Measurements from ENCODE around the gene BRIX1. TPM values are rescaled to one million over a fixed set of nuclear protein-coding genes. Genes with fewer than 3 reads are reported as not detected.

BRIX1 gene
- total and polyA plus RNA-seq, 9 of the 15 experiments (the other 6 are each of a cell fraction or from before 2014, with no cell fraction given): 115 to 193 (median 159) TPM

DNA sequence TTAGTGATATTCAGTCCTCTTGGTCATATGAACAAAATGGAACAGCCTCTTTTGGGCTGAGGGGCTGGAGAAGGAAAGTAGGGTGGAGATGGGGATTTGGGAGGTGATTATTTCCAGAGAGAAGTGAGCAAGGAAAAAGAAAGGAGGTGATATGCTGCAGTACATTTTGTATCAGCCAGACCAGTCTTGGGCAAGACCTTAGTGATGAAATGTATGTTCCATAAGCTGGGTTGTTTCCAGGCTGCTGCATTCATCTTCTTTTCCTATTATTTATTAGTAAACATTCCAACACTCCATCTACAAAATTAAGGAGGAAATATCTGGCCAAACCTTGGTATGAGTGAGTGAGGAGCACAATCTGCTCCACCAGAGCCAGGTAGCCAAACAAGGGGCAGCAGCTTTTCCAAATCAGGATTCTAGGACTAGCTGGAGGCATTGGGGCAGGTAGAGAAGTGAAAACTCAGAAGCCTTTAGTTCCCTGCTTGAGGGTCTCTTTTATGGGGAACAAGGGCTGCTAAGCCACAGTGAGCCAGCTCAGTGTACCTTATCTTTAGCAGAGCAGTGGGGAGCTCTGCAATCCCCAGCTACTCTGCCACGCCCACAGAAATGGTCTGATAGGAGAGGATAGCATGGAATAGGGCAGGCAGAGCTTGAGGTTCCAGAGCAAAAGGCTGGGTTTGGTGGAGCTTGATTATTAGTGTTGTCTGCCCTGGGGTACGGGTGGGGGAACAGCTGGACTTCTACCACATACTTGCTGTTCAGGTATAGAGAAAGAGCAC, 19.7 kb upstream of the BRIX1 start (continued):
- TF ChIP-seq TCF3 (CRISPR knock-in tag; IDR thresholded peaks at IDR 0.05) (peak; percentile 75), MAZ (CRISPR knock-in tag; conservative IDR thresholded peaks at IDR 0.05 in 1 of 2, IDR thresholded peaks at IDR 0.05 in 1 of 2) (peak in 1 of 2 experiments; percentile 73; a peak in 1 of 4 replicates)
- TF ChIP-seq, protein P1, sequence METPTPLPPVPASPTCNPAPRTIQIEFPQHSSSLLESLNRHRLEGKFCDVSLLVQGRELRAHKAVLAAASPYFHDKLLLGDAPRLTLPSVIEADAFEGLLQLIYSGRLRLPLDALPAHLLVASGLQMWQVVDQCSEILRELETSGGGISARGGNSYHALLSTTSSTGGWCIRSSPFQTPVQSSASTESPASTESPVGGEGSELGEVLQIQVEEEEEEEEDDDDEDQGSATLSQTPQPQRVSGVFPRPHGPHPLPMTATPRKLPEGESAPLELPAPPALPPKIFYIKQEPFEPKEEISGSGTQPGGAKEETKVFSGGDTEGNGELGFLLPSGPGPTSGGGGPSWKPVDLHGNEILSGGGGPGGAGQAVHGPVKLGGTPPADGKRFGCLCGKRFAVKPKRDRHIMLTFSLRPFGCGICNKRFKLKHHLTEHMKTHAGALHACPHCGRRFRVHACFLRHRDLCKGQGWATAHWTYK (CRISPR knock-in tag; IDR thresholded peaks at IDR 0.05): peak; percentile 46; the same call in 1 of the 2 replicates

DNA sequence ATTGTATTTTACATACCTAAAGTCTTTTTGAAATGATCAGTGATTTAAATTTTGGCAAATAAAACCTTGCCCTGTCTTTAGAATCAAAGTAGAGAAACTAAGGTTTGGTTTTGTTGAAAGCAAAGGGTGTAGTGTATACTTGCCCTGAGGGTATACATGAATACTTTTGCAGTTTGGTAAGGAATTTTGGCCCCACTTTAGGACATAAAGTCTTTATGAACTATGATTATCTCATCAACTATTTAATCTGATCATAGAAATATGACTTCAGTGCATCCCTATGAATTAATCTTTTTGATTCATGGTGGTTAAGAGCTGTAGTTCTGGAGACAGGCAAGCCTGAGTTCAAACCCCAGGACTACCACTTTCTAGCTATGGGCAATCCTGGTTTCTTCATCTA, 17.9 kb upstream of the BRIX1 start:
- TF ChIP-seq, protein P2, sequence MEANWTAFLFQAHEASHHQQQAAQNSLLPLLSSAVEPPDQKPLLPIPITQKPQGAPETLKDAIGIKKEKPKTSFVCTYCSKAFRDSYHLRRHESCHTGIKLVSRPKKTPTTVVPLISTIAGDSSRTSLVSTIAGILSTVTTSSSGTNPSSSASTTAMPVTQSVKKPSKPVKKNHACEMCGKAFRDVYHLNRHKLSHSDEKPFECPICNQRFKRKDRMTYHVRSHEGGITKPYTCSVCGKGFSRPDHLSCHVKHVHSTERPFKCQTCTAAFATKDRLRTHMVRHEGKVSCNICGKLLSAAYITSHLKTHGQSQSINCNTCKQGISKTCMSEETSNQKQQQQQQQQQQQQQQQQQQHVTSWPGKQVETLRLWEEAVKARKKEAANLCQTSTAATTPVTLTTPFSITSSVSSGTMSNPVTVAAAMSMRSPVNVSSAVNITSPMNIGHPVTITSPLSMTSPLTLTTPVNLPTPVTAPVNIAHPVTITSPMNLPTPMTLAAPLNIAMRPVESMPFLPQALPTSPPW (CRISPR knock-in tag; IDR thresholded peaks at IDR 0.05): 0 out of 2 replicates have a peak, but pooled peaks have one; percentile 4
- TF ChIP-seq, protein P3, sequence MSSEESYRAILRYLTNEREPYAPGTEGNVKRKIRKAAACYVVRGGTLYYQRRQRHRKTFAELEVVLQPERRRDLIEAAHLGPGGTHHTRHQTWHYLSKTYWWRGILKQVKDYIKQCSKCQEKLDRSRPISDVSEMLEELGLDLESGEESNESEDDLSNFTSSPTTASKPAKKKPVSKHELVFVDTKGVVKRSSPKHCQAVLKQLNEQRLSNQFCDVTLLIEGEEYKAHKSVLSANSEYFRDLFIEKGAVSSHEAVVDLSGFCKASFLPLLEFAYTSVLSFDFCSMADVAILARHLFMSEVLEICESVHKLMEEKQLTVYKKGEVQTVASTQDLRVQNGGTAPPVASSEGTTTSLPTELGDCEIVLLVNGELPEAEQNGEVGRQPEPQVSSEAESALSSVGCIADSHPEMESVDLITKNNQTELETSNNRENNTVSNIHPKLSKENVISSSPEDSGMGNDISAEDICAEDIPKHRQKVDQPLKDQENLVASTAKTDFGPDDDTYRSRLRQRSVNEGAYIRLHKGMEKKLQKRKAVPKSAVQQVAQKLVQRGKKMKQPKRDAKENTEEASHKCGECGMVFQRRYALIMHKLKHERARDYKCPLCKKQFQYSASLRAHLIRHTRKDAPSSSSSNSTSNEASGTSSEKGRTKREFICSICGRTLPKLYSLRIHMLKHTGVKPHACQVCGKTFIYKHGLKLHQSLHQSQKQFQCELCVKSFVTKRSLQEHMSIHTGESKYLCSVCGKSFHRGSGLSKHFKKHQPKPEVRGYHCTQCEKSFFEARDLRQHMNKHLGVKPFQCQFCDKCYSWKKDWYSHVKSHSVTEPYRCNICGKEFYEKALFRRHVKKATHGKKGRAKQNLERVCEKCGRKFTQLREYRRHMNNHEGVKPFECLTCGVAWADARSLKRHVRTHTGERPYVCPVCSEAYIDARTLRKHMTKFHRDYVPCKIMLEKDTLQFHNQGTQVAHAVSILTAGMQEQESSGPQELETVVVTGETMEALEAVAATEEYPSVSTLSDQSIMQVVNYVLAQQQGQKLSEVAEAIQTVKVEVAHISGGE (CRISPR knock-in tag; IDR thresholded peaks at IDR 0.05): no peak
- Histone ChIP-seq H3K27me3 (ENCODE audit: control insufficient read depth in 2 of 2, insufficient read depth in 2 of 2, low read length in 2 of 2) (no peaks in the 10 kb centered on the region), H3K79me2 (ENCODE audit: control insufficient read depth, insufficient read depth, low read length) (no peaks in the 10 kb centered on the region), H3K9ac (ENCODE audit: insufficient read depth in 1 of 2, low read depth in 2 of 2, low read length in 2 of 2) (no peak overlapping the region), H3K4me1 (replicated peaks in 1 of 2; ENCODE audit: control insufficient read depth in 2 of 2, insufficient read depth in 2 of 2, low read length in 2 of 2) (peaks cover 6 to 16% of the 10 kb centered on the region in 2 experiments), H3K9me3 (replicated peaks; ENCODE audit: control insufficient read depth, insufficient read depth, low read depth, low read length) (no peaks in the 10 kb centered on the region), H2AFZ (ENCODE audit: low read depth, low read length) (no peak overlapping the region), H3K9me1 (ENCODE audit: control insufficient read depth, insufficient read depth, low read length) (no peaks in the 10 kb centered on the region), H3K4me3 (no peak overlapping the region), H3K27ac (ENCODE audit: extremely low read depth, low read depth, low read length) (no peak overlapping the region), H3K36me3 (ENCODE audit: control insufficient read depth, insufficient read depth, low read length) (peaks cover 3% of the 10 kb centered on the region; the same call in 2 of the 3 replicates), H4K20me1 (replicated peaks; ENCODE audit: control insufficient read depth, insufficient read depth, low read length) (no peaks in the 10 kb centered on the region), H3K4me2 (ENCODE audit: insufficient read depth, low read length) (no peak overlapping the region)
- no TSS peak for BruUV-seq (replicated peaks)
- CTCF ChIA-PET (ENCODE audit: low intra/inter-chr PET ratio): interaction anchor here (0.5 to 2.5 kb wide), 6 partner anchors 359 to 930 kb away, joined by 3 to 38 read pairs (median 10); no protein-coding TSS in a partner anchor
- POLR2A ChIA-PET: interaction anchor here (0.7 to 1.8 kb wide), 4 partner anchors 8 to 370 kb away, joined by 3 to 4 read pairs (median 3); no protein-coding TSS in a partner anchor
- DNase-seq (ENCODE audit: extremely low read depth in 1 of 4, low spot score in 3 of 4): no peak
- intact Hi-C loops (cut with micrococcal nuclease): loop anchor here (1.0 to 5.0 kb wide), 9 partner anchors 65 to 423 kb away; no protein-coding TSS in a partner anchor
- in situ Hi-C loops (cut with MboI): loop anchor here (10.0 kb wide), 1 partner anchor 413 kb away; no protein-coding TSS in a partner anchor
- no peak for FAIRE-seq
- ATAC-seq: no peak

Data from K562 (cell line).